HL-60 (cell line): ENCODE data around the gene MRGPRG.

Experiments
- DNase-seq, 2 experiments: peaks; one replicate each; pipeline ENCODE4 v3.0.0-alpha.2; 2010 to 2020; ENCODE audit warnings: low read depth in 1 of 2, low spot score in 1 of 2
- H3K27ac ChIP-seq: fragments of 250-450 bp; sonication (Bioruptor Pico); replicated peaks from 2 replicates; pipeline ENCODE4 v1.5.1; 2020; ENCODE audit warnings: mild to moderate bottlenecking, moderate library complexity
- H3K27me3 ChIP-seq: fragments of 250-450 bp; sonication (Bioruptor Pico); 2 replicates; pipeline ENCODE4 v1.5.1; 2021; ENCODE audit warnings: mild to moderate bottlenecking, moderate library complexity; ENCODE audit not compliant: insufficient read depth, poor library complexity, severe bottlenecking
- H3K4me3 ChIP-seq: replicated peaks from 2 replicates; pipeline ENCODE4 v1.5.1; 2011; ENCODE audit warnings: mild to moderate bottlenecking, control low read depth, low read length; ENCODE audit not compliant: insufficient read depth
- CTCF ChIP-seq: IDR thresholded peaks from one replicate; pipeline ENCODE4 v1.5.1; 2011; ENCODE audit warnings: low read length, control low read depth, inconsistent platforms; ENCODE audit not compliant: insufficient read depth
- GABPA ChIP-seq: IDR thresholded peaks from 2 replicates; pipeline ENCODE4 v1.6.1; 2012; ENCODE audit warnings: low read depth
- POLR2AphosphoS5 ChIP-seq: IDR thresholded peaks from 2 replicates; pipeline ENCODE4 v1.6.1; 2012; ENCODE audit warnings: low read depth
- REST ChIP-seq: IDR thresholded peaks from 2 replicates; pipeline ENCODE4 v1.6.1; 2012; ENCODE audit warnings: low read depth; ENCODE audit not compliant: insufficient replicate concordance
- SPI1 ChIP-seq: IDR thresholded peaks from 2 replicates; pipeline ENCODE4 v1.6.1; 2012; ENCODE audit warnings: low read depth, mild to moderate bottlenecking, borderline replicate concordance

MRGPRG gene

GRCh38 chr11:3189196-3189843 is 29.3 kb downstream of the MRGPRG start:
- H3K27ac ChIP-seq, result no peak overlapping the region
- DNase-seq, result no peak
- H3K4me3 ChIP-seq, result no peak overlapping the region
- TF ChIP-seq CTCF (no peak), REST (no peak), POLR2AphosphoS5 (no peak), SPI1 (no peak), GABPA (no peak)
- H3K27me3 ChIP-seq, result no peaks in the 10 kb centered on the region

- H3K4me3 ChIP-seq, result no peak overlapping the region
- H3K27ac ChIP-seq, result no peak overlapping the region
- TF ChIP-seq REST, result no peak
- no peak for TF ChIP-seq POLR2AphosphoS5
- no peak for DNase-seq
- no peaks in the 10 kb centered on the region for H3K27me3 ChIP-seq
Measured at GRCh38 chr11:3188496-3189195, 30.0 kb downstream of the MRGPRG start.

- Histone ChIP-seq H3K27me3 (no peaks in the 10 kb centered on the region), H3K4me3 (no peak overlapping the region), H3K27ac (no peak overlapping the region)
- TF ChIP-seq REST, result no peak
- no peak for TF ChIP-seq GABPA
- no peak for TF ChIP-seq POLR2AphosphoS5
- no peak for TF ChIP-seq CTCF
- no peak for TF ChIP-seq SPI1
- DNase-seq, result no peak
Measured at GRCh38 chr11:3186166-3186953, 32.3 kb downstream of the MRGPRG start.
